Measurements from ENCODE around the gene NANOGP8.
"Not testable (repeated sequence)": the region's sequence is repeated elsewhere in the genome, so short reads cannot be mapped to it uniquely, and the experiment has no call there.

NANOGP8 gene

GRCh38 chr15:35085176-35085919 lies at the start of gene NANOGP8:
Gene NANOGP8, minus strand, starts transcription at chr15:35085295. Its CDS starts 185 bp downstream, at chr15:35085110.
- DNase-seq (ENCODE audit: low read depth, low spot score); H3K27ac ChIP-seq; H3K9ac ChIP-seq (ENCODE audit: insufficient read length): not testable (repeated sequence)

GRCh38 chr15:35134299-35134698 lies 49.2 kb upstream of the NANOGP8 start:
- Histone ChIP-seq H3K4me3 (no peak overlapping the region), H3K36me3 (ENCODE audit: insufficient read depth, low read length) (no peaks in the 10 kb centered on the region), H3K9me3 (ENCODE audit: low read depth, low read length) (no peaks in the 10 kb centered on the region), H3K27ac (no peak overlapping the region), H3K9ac (ENCODE audit: insufficient read length) (no peak overlapping the region)
- no peak for TF ChIP-seq POLR2AphosphoS5 (IDR thresholded peaks at IDR 0.05; ENCODE audit: borderline replicate concordance, low read depth, low read length)
- no peak for TF ChIP-seq EZH2 (IDR thresholded peaks at IDR 0.05)
- no peak for TF ChIP-seq FOXP2 (optimal IDR thresholded peaks at IDR 0.05; ENCODE audit: control extremely low read depth, extremely low read length, insufficient read depth)
- DNase-seq (ENCODE audit: low read depth, low spot score) = no peak

More at GRCh38 chr15:35085176-35085919, at the start of gene NANOGP8:
- not testable (repeated sequence) for H3K4me3 ChIP-seq; H3K9me3 ChIP-seq (ENCODE audit: low read depth, low read length); H3K36me3 ChIP-seq (ENCODE audit: insufficient read depth, low read length)

GRCh38 chr15:35130245-35130644 lies 45.1 kb upstream of the NANOGP8 start:
- TF ChIP-seq POLR2AphosphoS5 (IDR thresholded peaks at IDR 0.05; ENCODE audit: borderline replicate concordance, low read depth, low read length) (no peak), EZH2 (IDR thresholded peaks at IDR 0.05) (no peak), FOXP2 (optimal IDR thresholded peaks at IDR 0.05; ENCODE audit: control extremely low read depth, extremely low read length, insufficient read depth) (no peak)
- H3K36me3 ChIP-seq (ENCODE audit: insufficient read depth, low read length) = no peaks in the 10 kb centered on the region

GRCh38 chr15:35129361-35129760 lies 44.3 kb upstream of the NANOGP8 start:
- no peak for DNase-seq (ENCODE audit: low read depth, low spot score)
- Histone ChIP-seq H3K36me3 (ENCODE audit: insufficient read depth, low read length) (no peaks in the 10 kb centered on the region), H3K9ac (ENCODE audit: insufficient read length) (no peak overlapping the region), H3K27ac (no peak overlapping the region), H3K9me3 (ENCODE audit: low read depth, low read length) (no peaks in the 10 kb centered on the region; the same call in 1 of the 2 replicates), H3K4me3 (no peak overlapping the region)
- TF ChIP-seq EZH2 (IDR thresholded peaks at IDR 0.05) = no peak
- no peak for TF ChIP-seq FOXP2 (optimal IDR thresholded peaks at IDR 0.05; ENCODE audit: control extremely low read depth, extremely low read length, insufficient read depth)
- no peak for TF ChIP-seq POLR2AphosphoS5 (IDR thresholded peaks at IDR 0.05; ENCODE audit: borderline replicate concordance, low read depth, low read length)

More at GRCh38 chr15:35130245-35130644, 45.1 kb upstream of the NANOGP8 start:
- Histone ChIP-seq H3K9ac (ENCODE audit: insufficient read length) (no peak overlapping the region), H3K4me3 (no peak overlapping the region), H3K27ac (no peak overlapping the region), H3K9me3 (ENCODE audit: low read depth, low read length) (no peaks in the 10 kb centered on the region; the same call in 1 of the 2 replicates)
- DNase-seq (ENCODE audit: low read depth, low spot score) = no peak

- Histone ChIP-seq H3K9me3 (ENCODE audit: low read depth, low read length) (no peaks in the 10 kb centered on the region; the same call in 1 of the 2 replicates), H3K36me3 (ENCODE audit: insufficient read depth, low read length) (no peaks in the 10 kb centered on the region), H3K4me3 (no peak overlapping the region), H3K9ac (ENCODE audit: insufficient read length) (no peak overlapping the region), H3K27ac (no peak overlapping the region)
- DNase-seq (ENCODE audit: low read depth, low spot score) = no peak
- TF ChIP-seq EZH2 (IDR thresholded peaks at IDR 0.05) (no peak), POLR2AphosphoS5 (IDR thresholded peaks at IDR 0.05; ENCODE audit: borderline replicate concordance, low read depth, low read length) (no peak), FOXP2 (optimal IDR thresholded peaks at IDR 0.05; ENCODE audit: control extremely low read depth, extremely low read length, insufficient read depth) (no peak)
These were observed 42.6 kb upstream of the NANOGP8 start for GRCh38 chr15:35127717-35128116.

- Histone ChIP-seq H3K27ac (no peak overlapping the region), H3K36me3 (ENCODE audit: insufficient read depth, low read length) (no peaks in the 10 kb centered on the region), H3K9me3 (ENCODE audit: low read depth, low read length) (no peaks in the 10 kb centered on the region; the same call in 1 of the 2 replicates), H3K9ac (ENCODE audit: insufficient read length) (no peak overlapping the region), H3K4me3 (no peak overlapping the region)
- TF ChIP-seq FOXP2 (optimal IDR thresholded peaks at IDR 0.05; ENCODE audit: control extremely low read depth, extremely low read length, insufficient read depth) = no peak
- TF ChIP-seq POLR2AphosphoS5 (IDR thresholded peaks at IDR 0.05; ENCODE audit: borderline replicate concordance, low read depth, low read length) = no peak
- no peak for TF ChIP-seq EZH2 (IDR thresholded peaks at IDR 0.05)
- DNase-seq (ENCODE audit: low read depth, low spot score) = no peak
These were observed 41.1 kb upstream of the NANOGP8 start for GRCh38 chr15:35126236-35126635.

- no peak for TF ChIP-seq POLR2AphosphoS5 (IDR thresholded peaks at IDR 0.05; ENCODE audit: borderline replicate concordance, low read depth, low read length)
- TF ChIP-seq EZH2 (IDR thresholded peaks at IDR 0.05) = no peak
- no peak for TF ChIP-seq FOXP2 (optimal IDR thresholded peaks at IDR 0.05; ENCODE audit: control extremely low read depth, extremely low read length, insufficient read depth)
- H3K36me3 ChIP-seq (ENCODE audit: insufficient read depth, low read length) = no peaks in the 10 kb centered on the region
- no peak overlapping the region for H3K9ac ChIP-seq (ENCODE audit: insufficient read length)
- H3K4me3 ChIP-seq = no peak overlapping the region
- H3K27ac ChIP-seq = no peak overlapping the region
- H3K9me3 ChIP-seq (ENCODE audit: low read depth, low read length) = no peaks in the 10 kb centered on the region; the same call in 1 of the 2 replicates
- DNase-seq (ENCODE audit: low read depth, low spot score) = no peak
These were observed 38.6 kb upstream of the NANOGP8 start for GRCh38 chr15:35123743-35124142.

- no peak for TF ChIP-seq EZH2 (IDR thresholded peaks at IDR 0.05)
- no peak for TF ChIP-seq POLR2AphosphoS5 (IDR thresholded peaks at IDR 0.05; ENCODE audit: borderline replicate concordance, low read depth, low read length)
- TF ChIP-seq FOXP2 (optimal IDR thresholded peaks at IDR 0.05; ENCODE audit: control extremely low read depth, extremely low read length, insufficient read depth) = no peak
- no peak for DNase-seq (ENCODE audit: low read depth, low spot score)
- Histone ChIP-seq H3K36me3 (ENCODE audit: insufficient read depth, low read length) (no peaks in the 10 kb centered on the region), H3K9me3 (ENCODE audit: low read depth, low read length) (no peaks in the 10 kb centered on the region; the same call in 1 of the 2 replicates), H3K9ac (ENCODE audit: insufficient read length) (no peak overlapping the region), H3K27ac (no peak overlapping the region), H3K4me3 (no peak overlapping the region)
These were observed 36.7 kb upstream of the NANOGP8 start for GRCh38 chr15:35121611-35122359.
